ENCODE data around the gene YY1AP1.

Gene YY1AP1

DNA sequence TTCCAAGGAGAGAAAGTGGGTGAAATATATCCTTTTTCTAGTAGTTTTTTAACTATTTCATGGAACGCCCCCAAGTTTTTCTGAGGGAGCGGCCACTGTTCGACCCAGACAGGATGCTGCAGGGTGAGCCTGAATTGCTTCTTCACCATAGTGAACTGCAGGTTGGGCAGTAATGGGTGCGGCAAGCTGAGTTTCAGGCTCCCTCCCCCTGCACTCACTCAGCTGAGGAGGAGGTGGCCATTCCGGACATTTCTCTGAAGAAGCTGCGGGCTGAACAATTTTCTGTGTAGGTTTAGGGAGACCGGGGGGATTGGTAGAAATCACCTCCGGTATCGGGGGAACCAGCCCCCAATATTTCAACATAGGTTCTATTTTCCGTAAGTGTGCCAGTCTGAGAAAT, 8.5 kb upstream of the YY1AP1 start:
- DNase-seq (ENCODE audit: low read depth in 1 of 2, low spot score in 1 of 2), result no peak
- H3K27ac ChIP-seq (replicated peaks), result no peak overlapping the region
- TF ChIP-seq, protein P1, sequence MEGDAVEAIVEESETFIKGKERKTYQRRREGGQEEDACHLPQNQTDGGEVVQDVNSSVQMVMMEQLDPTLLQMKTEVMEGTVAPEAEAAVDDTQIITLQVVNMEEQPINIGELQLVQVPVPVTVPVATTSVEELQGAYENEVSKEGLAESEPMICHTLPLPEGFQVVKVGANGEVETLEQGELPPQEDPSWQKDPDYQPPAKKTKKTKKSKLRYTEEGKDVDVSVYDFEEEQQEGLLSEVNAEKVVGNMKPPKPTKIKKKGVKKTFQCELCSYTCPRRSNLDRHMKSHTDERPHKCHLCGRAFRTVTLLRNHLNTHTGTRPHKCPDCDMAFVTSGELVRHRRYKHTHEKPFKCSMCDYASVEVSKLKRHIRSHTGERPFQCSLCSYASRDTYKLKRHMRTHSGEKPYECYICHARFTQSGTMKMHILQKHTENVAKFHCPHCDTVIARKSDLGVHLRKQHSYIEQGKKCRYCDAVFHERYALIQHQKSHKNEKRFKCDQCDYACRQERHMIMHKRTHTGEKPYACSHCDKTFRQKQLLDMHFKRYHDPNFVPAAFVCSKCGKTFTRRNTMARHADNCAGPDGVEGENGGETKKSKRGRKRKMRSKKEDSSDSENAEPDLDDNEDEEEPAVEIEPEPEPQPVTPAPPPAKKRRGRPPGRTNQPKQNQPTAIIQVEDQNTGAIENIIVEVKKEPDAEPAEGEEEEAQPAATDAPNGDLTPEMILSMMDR (IDR thresholded peaks at IDR 0.05; ENCODE audit: insufficient read depth, low read length), result no peak
- TF ChIP-seq GABPA (IDR thresholded peaks at IDR 0.05; ENCODE audit: low read depth) (no peak), POLR2AphosphoS5 (IDR thresholded peaks at IDR 0.05; ENCODE audit: low read depth) (no peak), SPI1 (IDR thresholded peaks at IDR 0.05; ENCODE audit: borderline replicate concordance, low read depth) (no peak)
- TF ChIP-seq, protein P2, sequence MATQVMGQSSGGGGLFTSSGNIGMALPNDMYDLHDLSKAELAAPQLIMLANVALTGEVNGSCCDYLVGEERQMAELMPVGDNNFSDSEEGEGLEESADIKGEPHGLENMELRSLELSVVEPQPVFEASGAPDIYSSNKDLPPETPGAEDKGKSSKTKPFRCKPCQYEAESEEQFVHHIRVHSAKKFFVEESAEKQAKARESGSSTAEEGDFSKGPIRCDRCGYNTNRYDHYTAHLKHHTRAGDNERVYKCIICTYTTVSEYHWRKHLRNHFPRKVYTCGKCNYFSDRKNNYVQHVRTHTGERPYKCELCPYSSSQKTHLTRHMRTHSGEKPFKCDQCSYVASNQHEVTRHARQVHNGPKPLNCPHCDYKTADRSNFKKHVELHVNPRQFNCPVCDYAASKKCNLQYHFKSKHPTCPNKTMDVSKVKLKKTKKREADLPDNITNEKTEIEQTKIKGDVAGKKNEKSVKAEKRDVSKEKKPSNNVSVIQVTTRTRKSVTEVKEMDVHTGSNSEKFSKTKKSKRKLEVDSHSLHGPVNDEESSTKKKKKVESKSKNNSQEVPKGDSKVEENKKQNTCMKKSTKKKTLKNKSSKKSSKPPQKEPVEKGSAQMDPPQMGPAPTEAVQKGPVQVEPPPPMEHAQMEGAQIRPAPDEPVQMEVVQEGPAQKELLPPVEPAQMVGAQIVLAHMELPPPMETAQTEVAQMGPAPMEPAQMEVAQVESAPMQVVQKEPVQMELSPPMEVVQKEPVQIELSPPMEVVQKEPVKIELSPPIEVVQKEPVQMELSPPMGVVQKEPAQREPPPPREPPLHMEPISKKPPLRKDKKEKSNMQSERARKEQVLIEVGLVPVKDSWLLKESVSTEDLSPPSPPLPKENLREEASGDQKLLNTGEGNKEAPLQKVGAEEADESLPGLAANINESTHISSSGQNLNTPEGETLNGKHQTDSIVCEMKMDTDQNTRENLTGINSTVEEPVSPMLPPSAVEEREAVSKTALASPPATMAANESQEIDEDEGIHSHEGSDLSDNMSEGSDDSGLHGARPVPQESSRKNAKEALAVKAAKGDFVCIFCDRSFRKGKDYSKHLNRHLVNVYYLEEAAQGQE (IDR thresholded peaks at IDR 0.05; ENCODE audit: insufficient replicate concordance, low read depth), result no peak
- no peaks in the 10 kb centered on the region for H3K27me3 ChIP-seq (ENCODE audit: insufficient read depth, poor library complexity, severe bottlenecking)
- no peak overlapping the region for H3K4me3 ChIP-seq (replicated peaks; ENCODE audit: insufficient read depth, low read length)

DNA sequence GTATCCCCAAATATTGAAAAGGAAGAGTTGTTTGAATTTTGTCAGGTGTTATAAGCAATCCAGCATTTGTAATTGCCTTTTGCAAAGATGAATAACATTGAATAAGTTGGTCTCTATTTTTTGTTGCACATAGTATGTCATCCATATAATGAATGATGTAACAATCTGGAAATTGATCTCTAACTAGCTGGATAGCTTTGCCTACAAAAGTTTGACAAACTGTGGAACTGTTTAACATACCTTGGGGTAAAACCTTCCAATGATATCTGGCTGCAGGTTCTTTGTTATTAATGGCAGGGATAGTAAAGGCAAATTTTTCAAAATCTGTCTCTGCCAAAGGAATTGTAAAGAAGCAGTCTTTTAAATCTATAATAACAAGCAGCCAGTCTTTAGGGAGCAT, 8.0 kb upstream of the YY1AP1 start:
- no peak for TF ChIP-seq POLR2AphosphoS5 (IDR thresholded peaks at IDR 0.05; ENCODE audit: low read depth)
- H3K4me3 ChIP-seq (replicated peaks; ENCODE audit: insufficient read depth, low read length), result no peak overlapping the region
- no peak for DNase-seq (ENCODE audit: low read depth in 1 of 2, low spot score in 1 of 2)
- H3K27me3 ChIP-seq (ENCODE audit: insufficient read depth, poor library complexity, severe bottlenecking), result no peaks in the 10 kb centered on the region
- H3K27ac ChIP-seq (replicated peaks), result no peak overlapping the region

DNA sequence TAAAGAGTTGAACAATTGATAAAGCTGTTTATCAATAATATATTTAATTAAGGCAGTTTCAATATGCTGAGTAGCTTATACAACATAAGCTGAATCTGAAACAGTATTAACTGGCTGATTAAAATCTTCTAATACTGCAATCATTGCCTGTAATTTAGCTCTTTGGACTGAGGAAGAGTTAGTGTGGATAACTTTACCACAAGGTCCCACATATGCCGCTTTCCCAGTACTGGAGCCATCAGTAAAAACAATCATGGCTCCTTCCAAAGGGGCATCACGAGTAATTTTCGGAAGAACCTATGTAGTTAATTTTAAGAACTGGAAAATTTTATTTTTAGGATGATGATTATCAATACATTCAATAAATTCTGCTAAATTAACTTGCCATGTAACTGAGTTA, 7.0 kb upstream of the YY1AP1 start:
- TF ChIP-seq GABPA (IDR thresholded peaks at IDR 0.05; ENCODE audit: low read depth) (no peak), POLR2AphosphoS5 (IDR thresholded peaks at IDR 0.05; ENCODE audit: low read depth) (no peak), SPI1 (IDR thresholded peaks at IDR 0.05; ENCODE audit: borderline replicate concordance, low read depth) (no peak)
- TF ChIP-seq, protein P1 (IDR thresholded peaks at IDR 0.05; ENCODE audit: insufficient read depth, low read length), result no peak
- TF ChIP-seq, protein P2 (IDR thresholded peaks at IDR 0.05; ENCODE audit: insufficient replicate concordance, low read depth), result no peak
- Histone ChIP-seq H3K27ac (replicated peaks) (no peak overlapping the region), H3K27me3 (ENCODE audit: insufficient read depth, poor library complexity, severe bottlenecking) (no peaks in the 10 kb centered on the region), H3K4me3 (replicated peaks; ENCODE audit: insufficient read depth, low read length) (no peak overlapping the region)
- no peak for DNase-seq (ENCODE audit: low read depth in 1 of 2, low spot score in 1 of 2)

DNA sequence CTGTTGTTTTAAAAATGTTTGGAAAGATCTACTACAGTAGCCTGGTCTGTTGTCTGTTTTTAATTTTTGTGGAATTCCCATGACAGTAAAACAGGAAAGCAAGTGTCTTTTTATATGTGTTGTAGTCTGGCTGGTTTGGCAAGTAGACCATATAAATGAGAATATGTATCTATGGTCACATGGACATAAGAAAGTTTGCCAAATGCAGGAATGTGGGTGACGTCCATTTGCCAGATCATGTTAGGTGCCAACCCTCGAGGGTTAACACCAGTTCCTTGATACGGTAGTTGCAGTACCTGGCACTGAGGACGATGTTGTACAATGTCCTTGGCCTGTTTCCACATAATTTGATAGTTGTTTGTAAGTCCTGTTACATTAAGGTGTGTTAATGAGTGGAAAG, 6.5 kb upstream of the YY1AP1 start:
- H3K4me3 ChIP-seq (replicated peaks; ENCODE audit: insufficient read depth, low read length), result no peak overlapping the region
- TF ChIP-seq, protein P2 (IDR thresholded peaks at IDR 0.05; ENCODE audit: insufficient replicate concordance, low read depth), result no peak
- TF ChIP-seq POLR2AphosphoS5 (IDR thresholded peaks at IDR 0.05; ENCODE audit: low read depth) (no peak), SPI1 (IDR thresholded peaks at IDR 0.05; ENCODE audit: borderline replicate concordance, low read depth) (no peak), GABPA (IDR thresholded peaks at IDR 0.05; ENCODE audit: low read depth) (no peak)
- TF ChIP-seq, protein P1 (IDR thresholded peaks at IDR 0.05; ENCODE audit: insufficient read depth, low read length), result no peak
- H3K27me3 ChIP-seq (ENCODE audit: insufficient read depth, poor library complexity, severe bottlenecking), result no peaks in the 10 kb centered on the region
- no peak for DNase-seq (ENCODE audit: low read depth in 1 of 2, low spot score in 1 of 2)
- no peak overlapping the region for H3K27ac ChIP-seq (replicated peaks)

Measured in HL-60 (cell line).